ENCODE measurements around the gene ZFX. TPM values are rescaled to one million over a fixed set of nuclear protein-coding genes. Genes with fewer than 3 reads are reported as not detected.

Gene ZFX
- total and polyA plus RNA-seq, 7 experiments from 2014 or later: 38.1 to 68.2 (median 58.1) TPM

DNA sequence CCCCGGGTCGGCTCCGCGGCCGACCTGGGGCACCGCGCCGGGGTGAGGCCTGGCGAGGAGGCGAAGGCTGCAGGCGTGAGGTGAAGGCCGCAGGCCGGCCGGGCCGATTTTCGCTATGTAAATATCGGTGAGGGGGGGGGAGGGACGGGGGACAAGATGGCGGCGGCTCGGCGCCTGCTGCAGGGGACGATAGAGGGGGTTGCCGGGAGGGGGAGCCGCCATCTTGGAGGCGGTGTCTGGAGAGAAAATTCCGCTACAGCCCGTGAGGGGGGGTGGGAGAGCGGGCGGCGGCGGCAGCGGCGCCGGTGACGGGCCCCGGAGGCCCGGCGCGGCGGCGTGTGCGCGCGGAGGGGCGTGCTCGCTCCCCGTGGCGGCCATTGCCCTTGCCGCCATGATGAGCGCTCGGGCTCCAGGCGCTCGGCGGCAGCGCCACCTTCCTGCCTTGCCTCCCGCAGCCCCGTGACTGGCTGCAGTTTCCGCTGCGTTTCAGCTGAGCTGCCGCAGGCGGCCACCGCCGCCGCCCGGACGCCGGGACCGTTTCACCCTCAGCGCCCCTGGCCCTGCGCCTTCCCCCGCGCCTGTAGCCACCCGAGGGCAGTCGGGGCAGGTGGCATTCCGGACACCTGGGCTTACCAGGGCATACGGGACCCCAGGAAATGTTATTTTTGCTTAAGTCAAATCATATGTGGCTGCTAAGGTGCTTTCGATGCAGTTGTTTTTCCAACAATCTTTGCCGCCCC is 692 bp downstream of the ZFX start:
- H3K4me1 Mint-ChIP-seq: peaks cover 16 to 83% (median 66%) of the 10 kb centered on the region in 7 donors

DNA sequence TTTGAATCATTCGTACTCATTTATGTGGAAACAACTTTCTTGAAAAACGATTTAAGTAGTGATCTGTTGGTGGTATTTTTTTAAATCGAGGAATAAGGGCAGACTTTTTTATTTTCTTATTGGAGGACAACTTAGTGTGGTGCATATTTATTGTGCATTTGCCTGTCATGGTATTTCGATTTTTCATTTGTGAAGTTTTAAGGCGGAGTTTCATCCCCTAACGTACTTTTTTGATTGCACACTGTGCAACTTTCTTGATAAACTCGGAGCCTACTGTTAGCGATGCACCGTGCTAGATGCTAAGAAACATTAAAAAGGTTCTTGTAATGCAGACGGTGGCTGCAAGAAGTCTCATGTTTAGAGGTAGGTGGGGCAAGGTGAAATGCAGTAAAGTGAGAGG is 1.4 kb downstream of the ZFX start:
- H3K4me1 ChIP-seq (ENCODE audit: control insufficient read depth in 2 of 2, insufficient read depth in 2 of 2, low read length in 2 of 2): peaks cover 27 to 28% of the 10 kb centered on the region in 2 donors
- H3K27me3 Mint-ChIP-seq: no peaks in the 10 kb centered on the region
- DNase-seq: peak in 3 of 9 donors; percentile 7 to 20 (median 11)
- no peak for ATAC-seq
- intact Hi-C loops (cut with micrococcal nuclease): loop anchor here (1.0 to 5.0 kb wide), 14 partner anchors 16 to 542 kb away; partner anchors contain the start of genes EIF2S3 (in 2 of the 2), PDK3 (in 2 of the 2), APOO (in 1 of the 2) and CXorf58 (in 1 of the 2)
- ChIA-PET POLR2A (interaction anchor here (3.2 kb wide), 1 partner anchor 96 kb away, joined by 15 read pairs; the partner anchor contains the start of gene EIF2S3), CTCF (interaction anchor here (1.5 kb wide), 1 partner anchor 97 kb away, joined by 4 read pairs; no protein-coding TSS in a partner anchor)
- H3K4me1 Mint-ChIP-seq: peaks cover 16 to 83% (median 63%) of the 10 kb centered on the region in 7 donors
- H3K27ac ChIP-seq (ENCODE audit: low read depth, low read length): peak overlapping the region; percentile 98
- no peaks in the 10 kb centered on the region for H3K9me3 ChIP-seq (ENCODE audit: control insufficient read depth in 2 of 3, low read length in 3 of 3)
- peaks cover 0 to 3% (median 0%) of the 10 kb centered on the region in 11 donors for H3K9me3 Mint-ChIP-seq
- H3K4me3 Mint-ChIP-seq: peak overlapping the region; percentile 85 to 97 (median 91)
- H3K27ac Mint-ChIP-seq: peak overlapping the region; percentile 83 to 94 (median 89)
- no peaks in the 10 kb centered on the region for H3K27me3 ChIP-seq (ENCODE audit: control insufficient read depth in 2 of 2, insufficient read depth in 2 of 2, low read length in 2 of 2)
- peaks cover 5 to 25% (median 5%) of the 10 kb centered on the region in 5 donors for H3K36me3 Mint-ChIP-seq
- peak overlapping the region; percentile 84 for H3K4me3 ChIP-seq (ENCODE audit: low read length)
- no peaks in the 10 kb centered on the region for H3K36me3 ChIP-seq (ENCODE audit: control insufficient read depth in 2 of 3, insufficient read depth in 3 of 3, low read length in 3 of 3)

More for the DNA sequence above, 692 bp downstream of the ZFX start:
- Mint-ChIP-seq H3K9me3 (peaks cover 0 to 3% (median 0%) of the 10 kb centered on the region in 11 donors), H3K4me3 (peak overlapping the region; percentile 85 to 97 (median 91)), H3K27ac (peak overlapping the region; percentile 83 to 94 (median 91)), H3K36me3 (peaks cover 5 to 22% (median 5%) of the 10 kb centered on the region in 5 donors), H3K27me3 (no peaks in the 10 kb centered on the region)
- H3K4me1 ChIP-seq (ENCODE audit: control insufficient read depth in 2 of 2, insufficient read depth in 2 of 2, low read length in 2 of 2): peaks cover 28% of the 10 kb centered on the region in 2 donors
- H3K27me3 ChIP-seq (ENCODE audit: control insufficient read depth in 2 of 2, insufficient read depth in 2 of 2, low read length in 2 of 2): no peaks in the 10 kb centered on the region
- CTCF ChIA-PET: interaction anchor here (1.5 kb wide), 1 partner anchor 96 kb away, joined by 4 read pairs; no protein-coding TSS in a partner anchor
- H3K9me3 ChIP-seq (ENCODE audit: control insufficient read depth in 2 of 3, low read length in 3 of 3): no peaks in the 10 kb centered on the region
- POLR2A ChIA-PET: interaction anchor here (0.6 to 3.2 kb wide), 3 partner anchors 96 to 367 kb away, joined by 4 to 15 read pairs (median 6); partner anchors contain the start of genes EIF2S3 and SAT1
- DNase-seq (peak in 8 of 9 donors; percentile 67 to 95 (median 90)), ATAC-seq (peak; percentile 89)
- H3K36me3 ChIP-seq (ENCODE audit: control insufficient read depth in 2 of 3, insufficient read depth in 3 of 3, low read length in 3 of 3): no peaks in the 10 kb centered on the region
- peak overlapping the region; percentile 84 for H3K4me3 ChIP-seq (ENCODE audit: low read length)
- intact Hi-C loops (cut with micrococcal nuclease): loop anchor here (1.0 to 5.0 kb wide), 14 partner anchors 17 to 543 kb away; partner anchors contain the start of genes EIF2S3 (in 2 of the 2), PDK3 (in 2 of the 2), APOO (in 1 of the 2) and CXorf58 (in 1 of the 2)
- peak overlapping the region; percentile 98 for H3K27ac ChIP-seq (ENCODE audit: low read depth, low read length)

DNA sequence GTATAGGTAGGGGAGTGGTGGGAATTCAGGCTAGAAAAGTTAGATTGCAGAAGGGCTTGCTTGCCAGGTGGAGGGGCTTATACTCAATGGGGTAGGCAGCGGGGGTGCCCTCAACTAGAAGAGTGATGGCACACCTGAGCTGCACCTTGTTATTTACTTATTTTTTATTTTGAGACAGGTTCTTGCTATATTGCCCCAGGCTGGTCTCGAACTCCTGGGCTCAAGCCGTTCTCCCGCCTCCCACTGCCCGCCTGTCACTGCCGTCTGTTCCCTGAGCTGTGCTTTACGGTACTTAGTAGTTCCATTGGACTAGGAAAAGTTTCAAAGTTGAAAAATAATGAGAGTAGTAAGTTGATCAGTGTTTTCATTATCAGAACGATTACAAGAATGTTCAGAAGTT is 2.0 kb downstream of the ZFX start:
- Histone ChIP-seq H3K9me3 (ENCODE audit: control insufficient read depth in 2 of 3, low read length in 3 of 3) (no peaks in the 10 kb centered on the region), H3K27me3 (ENCODE audit: control insufficient read depth in 2 of 2, insufficient read depth in 2 of 2, low read length in 2 of 2) (no peaks in the 10 kb centered on the region)

DNA sequence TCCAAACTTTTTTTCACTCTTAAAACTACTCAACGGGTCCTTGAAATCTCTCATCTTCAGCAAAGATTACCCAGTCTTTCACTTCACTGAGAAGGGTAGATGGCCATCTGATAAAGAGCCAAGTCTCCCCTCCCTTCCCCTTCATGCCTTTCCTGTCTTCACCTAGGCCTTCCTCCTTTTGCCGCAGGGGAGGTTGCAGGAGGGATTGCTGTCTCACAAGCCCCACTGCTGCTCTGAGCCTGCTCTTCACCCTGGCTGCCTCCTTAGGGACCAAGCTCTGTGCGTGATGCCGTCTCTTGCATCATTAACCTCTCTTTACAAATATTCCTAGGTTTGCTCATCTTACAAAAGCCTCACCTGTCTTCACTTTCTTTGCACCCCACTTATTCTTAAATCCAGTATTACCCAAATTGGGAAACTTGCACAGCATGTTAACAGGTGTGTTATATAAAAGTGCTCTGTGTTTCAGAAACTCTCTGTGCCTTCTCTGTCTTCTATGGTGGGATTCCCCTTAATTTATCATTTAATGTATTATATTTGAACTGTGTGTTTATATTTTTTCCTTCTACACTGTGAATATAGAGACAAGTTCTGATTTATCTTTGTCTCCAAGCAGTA is 3.8 kb downstream of the ZFX start:
- Histone ChIP-seq H3K36me3 (ENCODE audit: control insufficient read depth in 2 of 3, insufficient read depth in 3 of 3, low read length in 3 of 3) (no peaks in the 10 kb centered on the region), H3K4me3 (ENCODE audit: low read length) (no peak overlapping the region), H3K4me1 (ENCODE audit: control insufficient read depth in 2 of 2, insufficient read depth in 2 of 2, low read length in 2 of 2) (peaks cover 23 to 31% of the 10 kb centered on the region in 2 donors), H3K27ac (ENCODE audit: low read depth, low read length) (peak overlapping the region; percentile 58), H3K27me3 (ENCODE audit: control insufficient read depth in 2 of 2, insufficient read depth in 2 of 2, low read length in 2 of 2) (no peaks in the 10 kb centered on the region), H3K9me3 (ENCODE audit: control insufficient read depth in 2 of 3, low read length in 3 of 3) (no peaks in the 10 kb centered on the region)
- H3K4me1 Mint-ChIP-seq: peaks cover 22 to 86% (median 66%) of the 10 kb centered on the region in 7 donors
- peak in 1 of 9 donors; percentile 16 for DNase-seq
- H3K27ac Mint-ChIP-seq: peak overlapping the region; percentile 75 to 95 (median 89)
- ATAC-seq: no peak
- CTCF ChIA-PET: no interaction called here
- H3K27me3 Mint-ChIP-seq: no peaks in the 10 kb centered on the region
- H3K9me3 Mint-ChIP-seq: peaks cover 0 to 3% (median 0%) of the 10 kb centered on the region in 11 donors
- intact Hi-C loops (cut with micrococcal nuclease): loop anchor here (5.0 kb wide), 3 partner anchors 34 to 314 kb away; partner anchors contain the start of gene PDK3 (in 1 of the 2)
- H3K4me3 Mint-ChIP-seq: peak overlapping the region; percentile 83 to 97 (median 89)
- H3K36me3 Mint-ChIP-seq: peaks cover 5 to 32% (median 14%) of the 10 kb centered on the region in 5 donors
- POLR2A ChIA-PET: no interaction called here

More for the DNA sequence above, 2.0 kb downstream of the ZFX start:
- Mint-ChIP-seq H3K9me3 (peaks cover 0 to 3% (median 0%) of the 10 kb centered on the region in 11 donors), H3K4me3 (peak overlapping the region; percentile 85 to 97 (median 91)), H3K4me1 (peaks cover 16 to 83% (median 65%) of the 10 kb centered on the region in 7 donors), H3K27ac (peak overlapping the region; percentile 83 to 95 (median 89)), H3K36me3 (peaks cover 5 to 25% (median 10%) of the 10 kb centered on the region in 5 donors), H3K27me3 (no peaks in the 10 kb centered on the region)
- ATAC-seq: no peak
- ChIA-PET POLR2A (interaction anchor here (1.0 kb wide), 1 partner anchor 97 kb away, joined by 3 read pairs; no protein-coding TSS in a partner anchor), CTCF (no interaction called here)
- no peak for DNase-seq
- Histone ChIP-seq H3K4me3 (ENCODE audit: low read length) (peak overlapping the region; percentile 84), H3K4me1 (ENCODE audit: control insufficient read depth in 2 of 2, insufficient read depth in 2 of 2, low read length in 2 of 2) (peaks cover 27 to 28% of the 10 kb centered on the region in 2 donors), H3K27ac (ENCODE audit: low read depth, low read length) (peak overlapping the region; percentile 98), H3K36me3 (ENCODE audit: control insufficient read depth in 2 of 3, insufficient read depth in 3 of 3, low read length in 3 of 3) (no peaks in the 10 kb centered on the region)
- intact Hi-C loops (cut with micrococcal nuclease): loop anchor here (2.0 to 5.0 kb wide), 5 partner anchors 15 to 316 kb away; partner anchors contain the start of gene PDK3 (in 1 of the 2)

GRCh38 chrX:24153796-24154189 is 4.3 kb downstream of the ZFX start:
- Histone ChIP-seq H3K27me3 (ENCODE audit: control insufficient read depth in 2 of 2, insufficient read depth in 2 of 2, low read length in 2 of 2) (no peaks in the 10 kb centered on the region), H3K4me3 (ENCODE audit: low read length) (no peak overlapping the region), H3K27ac (ENCODE audit: low read depth, low read length) (peak overlapping the region; percentile 58), H3K9me3 (ENCODE audit: control insufficient read depth in 2 of 3, low read length in 3 of 3) (no peaks in the 10 kb centered on the region), H3K36me3 (ENCODE audit: control insufficient read depth in 2 of 3, insufficient read depth in 3 of 3, low read length in 3 of 3) (no peaks in the 10 kb centered on the region), H3K4me1 (ENCODE audit: control insufficient read depth in 2 of 2, insufficient read depth in 2 of 2, low read length in 2 of 2) (peaks cover 18 to 27% of the 10 kb centered on the region in 2 donors)
- peak overlapping the region; percentile 83 to 97 (median 89) for H3K4me3 Mint-ChIP-seq
- H3K9me3 Mint-ChIP-seq: peaks cover 0 to 3% (median 0%) of the 10 kb centered on the region in 11 donors
- H3K36me3 Mint-ChIP-seq: peaks cover 5 to 32% (median 14%) of the 10 kb centered on the region in 5 donors
- DNase-seq (no peak), ATAC-seq (no peak)
- H3K27me3 Mint-ChIP-seq: no peaks in the 10 kb centered on the region
- intact Hi-C loops (cut with micrococcal nuclease): loop anchor here (5.0 kb wide), 3 partner anchors 34 to 314 kb away; partner anchors contain the start of gene PDK3 (in 1 of the 2)
- H3K27ac Mint-ChIP-seq: peak overlapping the region in 6 of 9 donors; percentile 30 to 95 (median 87)
- ChIA-PET CTCF (no interaction called here), POLR2A (no interaction called here)
- peaks cover 22 to 85% (median 65%) of the 10 kb centered on the region in 7 donors for H3K4me1 Mint-ChIP-seq
